ENCODE measurements around the gene RNASEH1.
"Not testable (repeated sequence)": the region's sequence is repeated elsewhere in the genome, so short reads cannot be mapped to it uniquely, and the experiment has no call there.

RNASEH1 gene

GRCh38 chr2:3589086-3589485 is 31.0 kb upstream of the RNASEH1 start:
- DNase-seq (ENCODE audit: low read depth): no peak

- DNase-seq (ENCODE audit: low read depth): no peak
These were observed 30.0 kb upstream of the RNASEH1 start for GRCh38 chr2:3588084-3588483.

- no peak for DNase-seq (ENCODE audit: low read depth)
These were observed 29.3 kb upstream of the RNASEH1 start for GRCh38 chr2:3587432-3587831.

GRCh38 chr2:3587021-3587420 is 28.9 kb upstream of the RNASEH1 start:
- DNase-seq (ENCODE audit: low read depth): no peak

- DNase-seq (ENCODE audit: low read depth): no peak
These were observed 28.1 kb upstream of the RNASEH1 start for GRCh38 chr2:3586220-3586619.

GRCh38 chr2:3585261-3586109 is 27.4 kb upstream of the RNASEH1 start:
- DNase-seq (ENCODE audit: low read depth): no peak

GRCh38 chr2:3584608-3585260 is 26.6 kb upstream of the RNASEH1 start:
- no peak for DNase-seq (ENCODE audit: low read depth)

GRCh38 chr2:3584076-3584475 is 25.9 kb upstream of the RNASEH1 start:
- DNase-seq (ENCODE audit: low read depth): no peak

GRCh38 chr2:3581367-3582262 is 23.5 kb upstream of the RNASEH1 start:
- no peak for DNase-seq (ENCODE audit: low read depth)

- DNase-seq (ENCODE audit: low read depth): no peak
These were observed 22.3 kb upstream of the RNASEH1 start for GRCh38 chr2:3580449-3580848.

GRCh38 chr2:3578987-3579386 is 20.9 kb upstream of the RNASEH1 start:
- DNase-seq (ENCODE audit: low read depth): no peak

GRCh38 chr2:3576263-3576630 is 18.1 kb upstream of the RNASEH1 start:
- DNase-seq (ENCODE audit: low read depth): not testable (repeated sequence)

- no peak for DNase-seq (ENCODE audit: low read depth)
These were observed 17.6 kb upstream of the RNASEH1 start for GRCh38 chr2:3575534-3576262.

GRCh38 chr2:3574155-3574554 is 16.0 kb upstream of the RNASEH1 start:
- no peak for DNase-seq (ENCODE audit: low read depth)

GRCh38 chr2:3572620-3573019 is 14.5 kb upstream of the RNASEH1 start:
- no peak for DNase-seq (ENCODE audit: low read depth)

- DNase-seq (ENCODE audit: low read depth): no peak
These were observed 13.2 kb upstream of the RNASEH1 start for GRCh38 chr2:3571284-3571683.

- DNase-seq (ENCODE audit: low read depth): not testable (repeated sequence)
These were observed 11.5 kb upstream of the RNASEH1 start for GRCh38 chr2:3569656-3570055.

GRCh38 chr2:3566806-3567205 is 8.7 kb upstream of the RNASEH1 start:
- DNase-seq (ENCODE audit: low read depth): no peak

GRCh38 chr2:3565117-3565516 is 7.0 kb upstream of the RNASEH1 start:
- DNase-seq (ENCODE audit: low read depth): no peak

GRCh38 chr2:3563521-3563976 is 5.4 kb upstream of the RNASEH1 start:
- no peak for DNase-seq (ENCODE audit: low read depth)

GRCh38 chr2:3557639-3558204 is 411 bp downstream of the RNASEH1 start:
- no peak for DNase-seq (ENCODE audit: low read depth)

Measured in HS-27A (cell line).